GM12892 (cell line): ENCODE data around the gene ACSM2B.
"Not testable (repeated sequence)": the region's sequence is repeated elsewhere in the genome, so short reads cannot be mapped to it uniquely, and the experiment has no call there.

Source experiments
- POLR2A ChIP-seq: IDR thresholded peaks from 2 replicates; pipeline ENCODE4 v1.6.1; 2011; ENCODE audit warnings: low read depth, low read length, control low read depth
- POLR2AphosphoS5 ChIP-seq: IDR thresholded peaks from 2 replicates; pipeline ENCODE4 v1.6.1; 2011; ENCODE audit warnings: low read depth, low read length, control low read depth
- TAF1 ChIP-seq: IDR thresholded peaks from 2 replicates; pipeline ENCODE4 v1.6.1; 2011; ENCODE audit warnings: low read depth, mild to moderate bottlenecking, control low read depth, low read length, borderline replicate concordance

- TF ChIP-seq TAF1, POLR2AphosphoS5, POLR2A: not testable (repeated sequence)
These were observed 7.0 kb downstream of the ACSM2B start for GRCh38 chr16:20569117-20569651.
